ENCODE measurements around the gene RTP5.

Gene RTP5

GRCh38 chr2:241871538-241872312, 2.2 kb downstream of the RTP5 start:
- DNase-seq: no peak

DNA sequence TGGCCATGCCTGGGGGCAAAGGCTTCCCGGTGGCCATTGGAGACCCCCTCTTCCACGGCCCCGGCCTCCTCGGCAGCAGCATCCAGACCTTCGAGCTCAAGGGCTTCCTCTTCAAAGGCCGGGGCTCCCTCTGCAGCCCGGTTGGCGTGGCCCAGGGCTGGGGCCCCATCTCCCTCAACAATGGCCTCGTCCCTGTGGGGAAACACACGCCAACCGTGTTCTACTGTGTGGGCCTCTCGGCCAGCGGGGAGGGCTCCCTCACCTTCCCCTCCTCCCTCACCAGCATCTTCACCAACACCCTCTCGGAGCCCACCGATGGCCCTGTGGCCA, 2.7 kb downstream of the RTP5 start:
- no peak for DNase-seq

DNA sequence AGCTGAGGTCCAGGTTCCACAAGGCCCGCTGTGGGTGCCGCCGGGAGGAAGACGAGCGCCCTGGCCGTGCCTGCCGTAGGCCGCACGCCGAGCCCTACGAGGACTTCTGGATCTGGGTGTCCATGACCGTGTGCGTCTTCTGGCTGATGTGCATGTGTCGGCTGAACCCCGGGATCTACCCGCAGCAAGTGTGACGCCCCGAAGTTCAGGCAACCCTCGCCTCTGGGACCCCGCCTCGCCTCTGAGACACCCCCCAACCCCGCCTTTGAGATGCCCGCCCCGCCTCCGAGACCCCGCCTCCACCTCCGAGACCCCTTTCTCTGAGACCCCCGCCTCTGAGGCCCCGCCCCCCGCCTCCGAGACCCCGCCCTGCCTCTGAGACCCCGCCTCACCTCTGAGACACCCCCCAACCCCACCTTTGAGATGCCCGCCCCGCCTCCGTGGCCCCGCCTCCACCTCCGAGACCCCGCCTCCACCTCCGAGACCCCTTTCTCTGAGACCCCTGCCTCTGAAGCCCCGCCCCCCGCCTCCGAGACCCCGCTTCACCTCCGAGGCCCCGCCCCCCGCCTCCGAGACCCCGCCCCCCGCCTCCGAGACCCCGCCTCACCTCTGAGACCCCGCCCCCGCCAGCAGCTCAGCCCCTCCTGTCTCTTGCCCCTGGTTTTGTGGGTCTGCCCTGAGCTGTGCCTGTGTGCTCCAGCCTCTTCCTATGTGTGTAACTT, 3.7 kb downstream of the RTP5 start:
- no peak for DNase-seq

DNA sequence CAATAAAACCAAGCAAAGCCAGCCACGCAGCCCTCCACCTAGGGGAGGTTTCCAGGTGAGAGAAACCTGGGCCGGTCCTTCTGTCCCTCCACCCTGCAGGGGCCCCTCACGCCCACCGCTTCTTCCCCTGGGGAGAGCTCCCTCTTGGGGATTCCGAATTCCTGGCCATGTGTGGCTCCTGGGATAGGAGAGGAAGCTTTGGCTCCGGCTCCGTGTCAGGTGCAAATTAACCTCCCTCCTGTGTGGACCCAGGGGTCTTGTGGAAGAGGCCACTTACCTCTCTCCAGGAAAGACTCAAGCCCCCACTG, 4.2 kb downstream of the RTP5 start:
- DNase-seq: no peak

DNA sequence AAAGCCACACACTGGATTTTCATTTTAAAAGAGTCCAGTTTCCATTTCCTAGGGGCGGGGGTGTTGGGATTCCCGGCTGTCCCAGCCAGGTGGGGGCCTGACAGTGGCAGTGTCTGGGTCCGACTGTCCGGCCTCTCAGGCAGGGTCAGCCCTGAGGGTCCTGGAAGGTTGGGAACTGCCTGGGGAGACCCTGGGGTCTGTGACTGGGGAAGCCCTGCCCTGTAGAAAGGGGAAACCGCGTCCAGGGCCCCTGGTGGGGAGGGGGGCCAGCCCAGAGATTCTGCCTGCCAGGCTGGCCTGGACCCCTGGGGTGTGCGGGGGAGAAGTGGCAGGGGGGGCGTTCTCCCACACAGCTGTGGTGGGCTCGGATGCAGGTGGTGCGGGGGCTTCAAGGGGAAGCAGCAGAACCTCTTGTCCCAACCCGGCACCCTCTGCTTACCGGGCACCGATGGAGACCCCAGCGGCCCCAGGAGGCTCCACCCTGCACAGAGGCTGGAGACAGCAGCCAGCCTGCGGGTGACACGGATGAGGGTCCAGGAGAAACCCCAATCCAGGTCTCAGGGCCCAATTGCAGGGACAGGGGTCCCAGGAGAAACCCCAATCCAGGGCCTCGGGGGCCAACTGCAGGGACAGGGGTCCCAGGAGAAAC, 4.9 kb downstream of the RTP5 start:
- no peak for DNase-seq

DNA sequence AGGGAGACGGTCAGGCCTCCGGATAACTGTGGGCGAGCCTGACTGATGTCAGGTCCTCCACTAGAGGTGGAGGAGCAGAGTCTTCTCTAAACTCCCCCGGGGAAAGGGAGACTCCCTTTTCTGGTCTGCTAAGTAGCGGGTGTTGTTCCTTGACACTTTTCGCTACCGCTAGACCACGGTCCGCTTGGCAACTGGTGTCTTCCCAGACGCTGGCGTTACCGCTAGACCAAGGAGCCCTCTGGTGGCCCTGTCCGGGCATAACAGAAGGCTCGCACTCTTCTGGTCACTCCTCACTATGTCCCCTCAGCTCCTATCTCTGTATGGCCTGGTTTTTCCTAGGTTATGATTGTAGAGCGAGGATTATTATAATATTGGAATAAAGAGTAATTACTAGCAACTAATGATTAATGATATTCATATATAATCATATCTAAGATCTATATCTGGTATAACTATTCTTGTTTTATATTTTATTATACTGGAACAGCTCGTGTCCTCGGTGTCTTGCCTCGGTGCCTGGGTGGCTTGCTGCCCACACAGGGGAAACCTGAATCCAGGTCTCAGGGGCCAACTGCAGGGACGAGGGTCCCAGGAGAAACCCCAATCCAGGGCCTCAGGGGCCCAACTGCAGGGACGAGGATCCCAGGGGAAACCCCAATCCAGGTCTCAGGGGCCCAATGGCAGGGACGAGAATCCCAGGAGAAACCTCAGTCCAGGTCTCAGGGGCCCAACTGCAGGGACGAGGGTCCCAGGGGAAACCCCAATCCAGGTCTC, 6.4 kb downstream of the RTP5 start:
- DNase-seq: peak; percentile 23

DNA sequence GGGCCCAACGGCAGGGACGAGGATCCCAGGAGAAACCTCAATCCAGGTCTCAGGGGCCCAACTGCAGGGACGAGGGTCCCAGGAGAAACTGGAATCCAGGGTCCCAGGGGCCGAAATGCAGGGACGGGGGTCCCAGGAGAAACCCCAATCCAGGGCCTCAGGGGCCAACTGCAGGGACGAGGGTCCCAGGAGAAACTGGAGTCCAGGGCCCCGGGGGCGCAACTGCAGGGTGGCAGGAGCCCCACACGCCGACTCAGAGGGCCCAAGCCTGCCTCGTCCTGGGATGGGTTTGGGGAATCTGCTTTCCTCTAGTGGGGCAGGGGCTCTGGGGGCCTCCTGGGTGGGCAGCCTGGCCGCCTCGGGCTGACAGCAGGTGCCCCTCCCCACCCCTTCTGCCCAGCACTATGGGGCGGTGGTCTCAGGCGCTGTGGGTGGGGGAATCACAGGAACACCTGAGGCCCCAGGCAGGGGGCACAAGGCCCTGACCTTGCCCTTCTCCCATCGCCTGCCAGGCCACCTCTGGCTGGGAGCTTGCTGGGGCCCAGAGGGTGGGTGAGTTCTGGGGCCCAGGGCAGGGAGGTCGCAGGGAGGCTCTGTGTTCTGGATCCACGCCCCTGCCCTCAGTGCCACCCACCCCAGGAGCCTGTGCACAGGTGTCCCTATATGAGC, 7.1 kb downstream of the RTP5 start:
- DNase-seq: no peak

GRCh38 chr2:241877197-241877685, 7.7 kb downstream of the RTP5 start:
- DNase-seq: no peak

DNA sequence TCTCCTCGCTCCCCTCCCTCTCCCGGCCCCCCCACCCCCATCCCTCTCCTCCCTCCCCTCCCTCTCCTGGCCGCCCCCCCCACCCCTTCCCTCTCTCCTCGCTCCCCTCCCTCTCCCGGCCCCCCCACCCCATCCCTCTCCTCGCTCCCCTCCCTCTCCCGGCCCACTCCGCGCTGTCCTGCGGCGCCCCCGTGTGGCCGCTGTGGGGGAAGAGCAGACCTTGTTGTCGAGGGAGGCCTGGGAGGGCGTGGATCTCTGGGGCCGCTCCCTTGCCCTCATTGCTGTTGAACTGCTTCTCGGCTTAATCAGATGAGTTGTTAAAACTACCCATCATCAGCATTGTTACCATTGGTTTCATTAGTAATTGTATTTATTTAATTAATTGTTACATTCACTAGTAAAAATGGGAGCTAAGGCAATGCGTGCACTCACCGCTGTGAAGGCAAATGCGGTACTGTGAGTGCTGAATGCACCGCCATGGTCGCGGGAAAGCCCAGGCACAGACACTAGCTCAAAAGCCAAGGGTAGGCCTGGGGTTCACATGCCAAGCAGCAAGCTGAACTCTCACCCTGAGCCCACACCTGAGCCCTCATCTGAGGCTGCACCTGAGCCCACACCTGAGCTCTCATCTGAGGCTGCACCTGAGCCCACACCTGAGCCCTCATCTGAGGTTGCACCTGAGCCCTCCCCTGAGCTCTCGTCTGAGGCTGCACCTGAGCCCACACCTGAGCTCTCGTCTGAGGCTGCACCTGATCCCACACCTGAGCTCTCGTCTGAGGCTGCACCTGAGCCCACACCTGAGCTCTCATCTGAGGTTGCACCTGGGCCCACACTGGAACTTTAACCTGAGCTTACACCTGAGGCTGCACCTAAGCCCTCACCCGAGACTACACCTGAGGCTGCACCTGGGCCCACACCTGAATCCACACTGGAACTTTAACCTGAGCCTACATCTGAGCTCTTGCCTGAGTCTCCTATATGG, 8.8 kb downstream of the RTP5 start:
- peak; percentile 76 for DNase-seq

GRCh38 chr2:241879326-241879725, 9.8 kb downstream of the RTP5 start:
- no peak for DNase-seq

GRCh38 chr2:241880311-241881073, 11.0 kb downstream of the RTP5 start:
- no peak for DNase-seq

- DNase-seq: peak; percentile 85
Observed at GRCh38 chr2:241882091-241882625, 12.6 kb downstream of the RTP5 start.

DNA sequence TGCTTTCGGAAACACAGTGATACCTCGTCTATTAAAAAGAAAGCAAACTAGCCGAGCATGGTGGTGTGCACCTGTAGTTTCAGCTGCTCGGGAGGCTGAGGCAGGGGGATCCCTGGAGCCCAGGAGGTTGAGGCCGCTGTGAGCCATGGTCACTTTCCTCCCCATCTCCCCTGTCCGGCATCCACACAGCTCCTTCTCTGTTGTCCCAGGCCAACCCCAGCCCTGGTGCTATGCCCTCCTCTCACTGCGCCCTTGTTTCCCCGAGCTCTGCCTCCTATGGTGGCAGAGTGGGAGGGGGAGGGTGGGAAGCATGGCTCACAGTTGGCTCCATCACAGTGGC, 15.4 kb downstream of the RTP5 start:
- no peak for DNase-seq

DNA sequence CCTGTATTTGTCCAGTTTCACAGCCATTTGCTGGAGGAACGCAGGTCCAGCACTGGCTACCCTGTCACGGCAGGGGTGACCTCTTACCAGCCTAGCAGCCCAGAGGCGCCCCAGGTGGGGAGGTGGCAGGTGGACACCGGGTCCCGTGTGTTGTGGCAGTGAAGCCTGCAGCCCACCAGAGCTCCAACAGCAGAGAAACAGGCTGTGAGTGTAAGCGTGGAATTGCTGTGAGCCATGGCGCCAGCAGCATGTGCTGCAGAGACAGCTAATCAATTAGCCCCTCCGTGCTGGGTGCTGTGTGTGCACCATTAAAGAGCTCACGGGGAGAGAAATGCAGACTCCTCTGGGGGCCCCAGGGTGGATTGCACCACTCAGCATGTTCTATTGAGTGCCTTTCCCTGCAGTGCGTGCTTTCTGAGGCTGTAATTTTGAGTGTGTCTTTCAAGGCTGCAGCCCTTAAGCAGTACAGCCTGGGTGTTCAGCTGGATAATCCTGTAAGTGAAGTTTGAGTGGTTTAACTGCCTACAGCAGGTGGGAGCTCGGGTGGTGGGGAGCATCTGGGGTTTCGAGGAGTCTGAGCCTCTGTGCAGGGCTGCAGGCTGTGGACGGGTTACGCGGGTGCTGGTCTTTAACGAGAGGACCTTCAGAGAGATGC, 15.9 kb downstream of the RTP5 start:
- no peak for DNase-seq

DNA sequence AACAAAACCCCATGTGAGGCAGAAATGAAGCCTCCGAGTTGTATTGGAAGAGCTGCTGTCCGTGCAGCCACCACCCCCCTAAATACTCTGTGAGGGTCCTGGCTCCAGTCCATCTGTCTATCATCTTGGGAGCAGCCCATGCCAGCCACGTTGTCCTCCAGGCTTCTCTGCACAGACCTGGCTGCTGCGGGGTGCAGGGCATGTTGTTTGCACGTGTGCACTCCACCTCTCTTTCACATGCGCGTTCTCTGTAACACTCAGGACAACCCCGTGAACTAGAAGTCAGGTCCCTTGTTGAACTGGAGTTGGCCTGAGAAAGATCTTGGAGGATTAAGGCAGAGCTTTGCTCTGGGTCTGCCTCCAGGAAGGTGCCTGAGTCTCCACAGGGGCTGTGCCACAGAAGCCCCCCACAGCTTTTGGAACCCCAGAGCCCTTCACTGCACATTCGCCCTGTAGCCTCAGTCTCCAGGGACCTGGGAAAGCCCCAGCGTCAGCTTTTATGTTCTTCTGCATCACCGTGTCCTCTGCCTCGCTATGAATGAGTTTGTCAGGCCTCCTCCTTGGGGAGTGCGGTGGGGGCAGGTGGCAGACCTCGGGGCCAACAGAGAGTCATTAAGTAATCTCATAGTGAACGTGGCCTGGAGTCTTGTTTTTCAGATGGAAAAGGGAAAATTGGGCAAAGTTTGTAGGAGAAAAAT, 16.6 kb downstream of the RTP5 start:
- DNase-seq: no peak

- DNase-seq: no peak
Observed at GRCh38 chr2:241886840-241887447, 17.4 kb downstream of the RTP5 start.

- no peak for DNase-seq
Observed at GRCh38 chr2:241887806-241888522, 18.4 kb downstream of the RTP5 start.

- DNase-seq: no peak
Observed at GRCh38 chr2:241888641-241889040, 19.1 kb downstream of the RTP5 start.

All from DMS53 (cell line).